Aorta (tissue), 5 donors: ENCODE data around the gene MARCHF3. TPM values are rescaled to one million over a fixed set of nuclear protein-coding genes. Genes with fewer than 3 reads are reported as not detected.
"Not testable (repeated sequence)": the region's sequence is repeated elsewhere in the genome, so short reads cannot be mapped to it uniquely, and the experiment has no call there.

Experiments
- ATAC-seq: fragments of 200-7000 bp; cut with Tn5 transposase; one replicate; pipeline ENCODE4 v1.9.1; 2022; ENCODE audit warnings: moderate library complexity; ENCODE audit not compliant: low FRiP score
- DNase-seq, 2 donors: peaks; one replicate each; pipeline ENCODE4 v3.0.0-alpha.2; 2020
- H3K27ac ChIP-seq, 2 donors: one replicate each; pipeline ENCODE4 v1.5.1; 2013; ENCODE audit warnings: low read length in 2 of 2, mild to moderate bottlenecking in 2 of 2, moderate library complexity in 2 of 2, control low read depth in 1 of 2, inconsistent platforms in 1 of 2, low read depth in 1 of 2
- H3K27me3 ChIP-seq, 2 donors: one replicate each; pipeline ENCODE4 v1.6.1; 2013; ENCODE audit warnings: control low read depth in 1 of 2, low read length in 1 of 2, mild to moderate bottlenecking in 1 of 2, moderate library complexity in 1 of 2; ENCODE audit not compliant: insufficient read depth in 2 of 2, control insufficient read depth in 1 of 2
- H3K36me3 ChIP-seq, 2 donors: one replicate each; pipeline ENCODE4 v1.6.1; 2013; ENCODE audit warnings: control low read depth in 1 of 2, low read length in 1 of 2, mild to moderate bottlenecking in 1 of 2; ENCODE audit not compliant: insufficient read depth in 2 of 2, control insufficient read depth in 1 of 2
- H3K4me1 ChIP-seq, 2 donors: one replicate each; pipeline ENCODE4 v1.6.1; 2013; ENCODE audit warnings: low read length in 2 of 2, control low read depth in 1 of 2, mild to moderate bottlenecking in 1 of 2, moderate library complexity in 1 of 2; ENCODE audit not compliant: insufficient read depth in 2 of 2, control insufficient read depth in 1 of 2
- H3K4me3 ChIP-seq, 2 donors: one replicate each; pipeline ENCODE4 v1.5.1; 2013; ENCODE audit warnings: low read length in 2 of 2, control low read depth in 1 of 2, mild to moderate bottlenecking in 1 of 2
- H3K9me3 ChIP-seq: one replicate; pipeline ENCODE4 v1.6.1; 2013; ENCODE audit warnings: mild to moderate bottlenecking, low read length; ENCODE audit not compliant: control insufficient read depth
- WGBS, 2 donors: extraction: QIAGEN DNeasy Blood & Tissue Kit; methylation state at CpG; one replicate each; pipeline ENCODE4 v1.1.7; 2013; 5-methylcytosine and 5-hydroxymethylcytosine counted together
- intact Hi-C, 2 donors: fragments of 100-400 bp; cut with DNase I; formaldehyde crosslinking; loops; one replicate each; pipeline versions ENCODE4 v1.14.2 to v1.15.0; 2022
- polyA plus RNA-seq, 2 donors: library from polyadenylated mRNA; stranded (reverse); fragments of 200-250 nt; gene quantifications; one replicate each; pipeline ENCODE4 v1.2.3, GENCODE V29; 2013
- total RNA-seq, 2 donors: library from RNA; stranded (reverse); fragmentation: NEBNext Ultra II Directional; extraction: Animal tissue kit (Norgen Biotek cat#: 25700); gene quantifications; one replicate each; pipeline ENCODE4 v1.2.1, GENCODE V29; 2021
- donor health status: healthy with polysubstance abuse.
- donor health status: Bipolar disorder and iron deficiency.
- donor health status: DM: no; HTN: no; CAD: no.
- donor health status: DM: no; HTN: no; CAD: no.
- donor health status: DM: yes; HTN: yes; CAD: no.

The MARCHF3 gene
- total and polyA plus RNA-seq, 4 donors: 0.38 to 23.1 (median 11.0) TPM

- Histone ChIP-seq H3K4me3 (no peak overlapping the region), H3K36me3 (no peaks in the 10 kb centered on the region), H3K27me3 (no peaks in the 10 kb centered on the region), H3K27ac (no peak overlapping the region), H3K9me3 (no peaks in the 10 kb centered on the region), H3K4me1 (no peaks in the 10 kb centered on the region)
- intact Hi-C loops: no loop called here
- DNase-seq: no peak
- 95 to 96% methylated on average over 2 of the region's 2 CpGs for WGBS, 2 donors
- no peak for ATAC-seq
Measured at GRCh38 chr5:126953640-126954039, 76.7 kb downstream of the MARCHF3 start.

- H3K9me3 ChIP-seq: no peaks in the 10 kb centered on the region
- H3K27me3 ChIP-seq: no peaks in the 10 kb centered on the region
- no peaks in the 10 kb centered on the region for H3K36me3 ChIP-seq
- intact Hi-C loops: no loop called here
- no peaks in the 10 kb centered on the region for H3K4me1 ChIP-seq
- H3K27ac ChIP-seq: no peak overlapping the region
- ATAC-seq: no peak
- DNase-seq: no peak
- no peak overlapping the region for H3K4me3 ChIP-seq
- 82 to 92% methylated on average over 2 of the region's 2 CpGs for WGBS, 2 donors
Measured at GRCh38 chr5:126949475-126949874, 80.9 kb downstream of the MARCHF3 start.

- Histone ChIP-seq H3K9me3 (no peaks in the 10 kb centered on the region), H3K27ac (no peak overlapping the region), H3K36me3 (no peaks in the 10 kb centered on the region), H3K4me1 (no peaks in the 10 kb centered on the region), H3K27me3 (no peaks in the 10 kb centered on the region), H3K4me3 (no peak overlapping the region)
- ATAC-seq (no peak), DNase-seq (no peak)
- intact Hi-C loops: no loop called here
- 97 to 99% methylated on average over 6 of the region's 6 CpGs for WGBS, 2 donors
Measured at GRCh38 chr5:126948453-126948852, 81.9 kb downstream of the MARCHF3 start.

- no peak for ATAC-seq
- intact Hi-C loops: no loop called here
- no peak overlapping the region for H3K27ac ChIP-seq
Measured at GRCh38 chr5:126948011-126948355, 82.4 kb downstream of the MARCHF3 start.

GRCh38 chr5:126947146-126948010, 83.0 kb downstream of the MARCHF3 start:
- WGBS, 2 donors: 46 to 48% methylated on average over 5 of the region's 5 CpGs
- no peak for ATAC-seq
- Histone ChIP-seq H3K27me3 (no peaks in the 10 kb centered on the region), H3K36me3 (no peaks in the 10 kb centered on the region), H3K27ac (no peak overlapping the region), H3K9me3 (no peaks in the 10 kb centered on the region), H3K4me1 (no peaks in the 10 kb centered on the region), H3K4me3 (no peak overlapping the region)
- intact Hi-C loops: no loop called here
- DNase-seq: no peak

More at GRCh38 chr5:126948011-126948355, 82.4 kb downstream of the MARCHF3 start:
- Histone ChIP-seq H3K4me3 (no peak overlapping the region), H3K36me3 (no peaks in the 10 kb centered on the region), H3K27me3 (no peaks in the 10 kb centered on the region), H3K4me1 (no peaks in the 10 kb centered on the region), H3K9me3 (no peaks in the 10 kb centered on the region)
- 83 to 84% methylated on average over 3 of the region's 3 CpGs for WGBS, 2 donors
- DNase-seq: no peak

DNA sequence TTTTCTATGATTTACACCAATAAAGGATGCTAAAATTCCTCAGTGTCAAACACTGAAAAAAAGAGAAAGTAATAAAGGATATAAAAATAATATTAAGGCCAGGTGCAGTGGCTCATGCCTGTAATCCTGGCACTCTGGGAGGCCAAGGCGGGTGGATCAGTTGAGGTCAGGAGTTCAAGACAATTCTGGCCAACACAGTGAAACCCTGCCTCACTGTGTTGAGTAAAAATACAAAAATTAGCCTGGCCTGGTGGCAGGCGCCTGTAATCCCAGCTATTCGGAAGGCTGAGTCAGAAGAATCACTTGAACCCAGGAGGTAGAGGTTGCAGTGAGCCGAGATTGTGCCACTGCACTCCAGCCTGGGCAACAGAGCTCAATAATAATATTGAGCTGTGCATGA, 87.5 kb downstream of the MARCHF3 start:
- intact Hi-C loops, H3K4me1 ChIP-seq, H3K9me3 ChIP-seq, H3K27me3 ChIP-seq, H3K4me3 ChIP-seq, ATAC-seq, H3K36me3 ChIP-seq, DNase-seq, H3K27ac ChIP-seq: not testable (repeated sequence)
- 80 to 90% methylated on average over 4 of the region's 4 CpGs for WGBS, 2 donors

DNA sequence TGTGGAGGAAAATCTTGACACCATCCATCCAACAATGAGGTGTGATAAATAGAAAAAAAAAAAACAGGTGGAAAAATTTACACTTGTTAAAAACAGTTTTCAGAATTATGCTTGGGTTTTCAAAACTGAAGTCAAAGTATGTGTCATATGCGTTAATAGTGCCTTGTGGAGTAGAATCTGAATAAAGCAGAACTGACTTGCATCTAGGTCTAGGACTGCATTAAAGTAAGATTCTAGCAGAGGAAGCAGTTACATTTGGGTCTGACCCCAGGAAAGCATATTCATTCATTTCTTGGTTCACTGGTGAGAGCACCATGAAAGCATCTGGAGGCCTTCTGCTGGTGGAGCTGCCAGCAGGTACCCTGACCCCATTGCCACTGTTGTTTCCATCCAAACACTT, 89.0 kb downstream of the MARCHF3 start:
- Histone ChIP-seq H3K9me3 (no peaks in the 10 kb centered on the region), H3K27me3 (no peaks in the 10 kb centered on the region), H3K4me3 (no peak overlapping the region), H3K27ac (no peak overlapping the region), H3K4me1 (no peaks in the 10 kb centered on the region), H3K36me3 (no peaks in the 10 kb centered on the region)
- DNase-seq (no peak), ATAC-seq (no peak)
- intact Hi-C loops: no loop called here
- 93 to 96% methylated on average over 1 of the region's 1 CpG for WGBS, 2 donors

GRCh38 chr5:126939887-126940286, 90.5 kb downstream of the MARCHF3 start:
- intact Hi-C loops: no loop called here
- WGBS, 2 donors: 86 to 89% methylated on average over 5 of the region's 5 CpGs
- no peak for ATAC-seq

GRCh38 chr5:126938466-126938865, 91.9 kb downstream of the MARCHF3 start:
- no peaks in the 10 kb centered on the region for H3K9me3 ChIP-seq
- H3K4me1 ChIP-seq: no peaks in the 10 kb centered on the region
- H3K27ac ChIP-seq: no peak overlapping the region
- H3K36me3 ChIP-seq: no peaks in the 10 kb centered on the region
- H3K27me3 ChIP-seq: no peaks in the 10 kb centered on the region
- intact Hi-C loops: no loop called here
- no peak overlapping the region for H3K4me3 ChIP-seq
- ATAC-seq (peak; percentile 65), DNase-seq (no peak)

More at GRCh38 chr5:126939887-126940286, 90.5 kb downstream of the MARCHF3 start:
- Histone ChIP-seq H3K4me3 (no peak overlapping the region), H3K9me3 (no peaks in the 10 kb centered on the region), H3K27me3 (no peaks in the 10 kb centered on the region), H3K27ac (no peak overlapping the region), H3K36me3 (no peaks in the 10 kb centered on the region), H3K4me1 (no peaks in the 10 kb centered on the region)
- no peak for DNase-seq
